ENCODE data around the gene ZNF557.
"Not testable (repeated sequence)": the region's sequence is repeated elsewhere in the genome, so short reads cannot be mapped to it uniquely, and the experiment has no call there.

ZNF557 gene

GRCh38 chr19:7069042-7069903 lies at the start of gene ZNF557:
TSS of gene ZNF557 (plus strand) at chr19:7069703. CDS start at chr19:7075075, 5,372 bp downstream.
- peak; percentile 94 to 96 for DNase-seq

DNA sequence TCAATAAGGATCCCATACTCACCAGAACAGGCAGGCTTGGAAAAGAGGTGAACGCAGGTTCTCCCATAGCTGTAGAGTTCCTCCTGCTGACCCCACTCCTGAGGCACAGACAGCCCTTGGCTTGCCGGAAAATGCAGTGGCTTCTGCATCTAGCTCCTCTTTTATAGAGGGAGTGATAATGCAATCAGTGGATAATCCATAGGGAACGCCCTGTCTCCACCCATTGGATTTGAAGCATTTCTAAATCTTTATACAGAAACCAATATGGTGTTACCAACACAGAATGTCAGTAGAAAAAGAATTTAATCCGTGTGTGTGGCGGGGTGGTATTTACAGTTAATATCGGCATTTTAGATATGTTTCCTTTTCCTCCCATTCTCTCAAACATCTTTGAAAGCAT lies 48.2 kb upstream of the ZNF557 start, which contains the start of gene MBD3L2B:
MBD3L2B (minus strand) TSS at position 101 of the 400 bp plus-strand sequence; CDS start at position 67, 34 bp downstream.
- not testable (repeated sequence) for DNase-seq

- DNase-seq: not testable (repeated sequence)
Observed at GRCh38 chr19:7028790-7029189, 40.7 kb upstream of the ZNF557 start.

- DNase-seq: not testable (repeated sequence)
Observed at GRCh38 chr19:7030278-7030677, 39.2 kb upstream of the ZNF557 start, which contains the start of gene MBD3L5. TSS of gene MBD3L5 (plus strand) at chr19:7030578. CDS start at chr19:7030612, 34 bp downstream.

GRCh38 chr19:7040079-7040478 lies 29.4 kb upstream of the ZNF557 start, which contains the start of gene MBD3L4:
TSS of gene MBD3L4 (minus strand) at chr19:7040179. CDS start at chr19:7040144, 35 bp downstream.
- not testable (repeated sequence) for DNase-seq

DNA sequence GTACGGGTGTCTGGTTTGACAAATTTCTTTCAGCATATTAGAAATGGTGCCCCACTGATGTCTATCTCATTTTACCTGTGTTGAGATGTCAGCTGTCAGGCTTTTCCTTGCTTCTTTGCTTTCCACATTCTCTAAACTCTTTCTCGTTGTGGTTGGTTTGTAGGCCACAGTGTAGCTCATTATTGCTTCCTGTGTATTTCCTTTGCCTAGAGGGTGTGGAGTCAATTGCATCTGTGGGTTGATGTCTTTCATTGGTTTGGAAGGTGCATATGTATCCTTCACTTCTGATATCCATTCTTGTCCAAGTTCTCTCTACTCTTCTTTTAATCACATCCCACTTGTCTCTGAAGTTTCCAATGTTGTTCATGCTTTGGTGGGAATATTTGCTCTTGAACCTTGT lies 27.9 kb upstream of the ZNF557 start:
- DNase-seq: not testable (repeated sequence)

GRCh38 chr19:7049021-7049420 lies 20.5 kb upstream of the ZNF557 start, which contains the start of gene MBD3L2:
TSS of gene MBD3L2 (plus strand) at chr19:7049321. CDS start at chr19:7049374, 53 bp downstream.
- not testable (repeated sequence) for DNase-seq

DNA sequence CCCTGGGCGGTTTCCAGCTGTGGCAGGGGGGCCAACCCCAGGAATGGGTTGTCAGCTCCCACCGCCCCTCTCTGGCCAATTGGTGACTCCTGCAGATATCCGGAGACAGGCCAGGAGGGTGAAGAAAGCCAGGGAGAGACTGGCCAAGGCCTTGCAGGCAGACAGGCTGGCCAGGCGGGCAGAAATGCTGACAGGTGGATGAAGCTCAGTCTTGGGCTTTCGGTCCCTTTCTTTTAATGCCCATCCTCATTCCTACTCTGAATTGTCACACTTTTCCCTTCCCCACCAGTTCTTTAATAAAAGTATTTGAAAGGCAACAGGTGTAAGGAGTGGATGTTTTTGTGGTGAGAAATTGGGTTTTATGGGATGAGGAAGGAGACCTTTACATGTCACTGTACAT lies 18.1 kb upstream of the ZNF557 start:
- DNase-seq: not testable (repeated sequence)

- not testable (repeated sequence) for DNase-seq
Observed at GRCh38 chr19:7052896-7053295, 16.6 kb upstream of the ZNF557 start.

DNA sequence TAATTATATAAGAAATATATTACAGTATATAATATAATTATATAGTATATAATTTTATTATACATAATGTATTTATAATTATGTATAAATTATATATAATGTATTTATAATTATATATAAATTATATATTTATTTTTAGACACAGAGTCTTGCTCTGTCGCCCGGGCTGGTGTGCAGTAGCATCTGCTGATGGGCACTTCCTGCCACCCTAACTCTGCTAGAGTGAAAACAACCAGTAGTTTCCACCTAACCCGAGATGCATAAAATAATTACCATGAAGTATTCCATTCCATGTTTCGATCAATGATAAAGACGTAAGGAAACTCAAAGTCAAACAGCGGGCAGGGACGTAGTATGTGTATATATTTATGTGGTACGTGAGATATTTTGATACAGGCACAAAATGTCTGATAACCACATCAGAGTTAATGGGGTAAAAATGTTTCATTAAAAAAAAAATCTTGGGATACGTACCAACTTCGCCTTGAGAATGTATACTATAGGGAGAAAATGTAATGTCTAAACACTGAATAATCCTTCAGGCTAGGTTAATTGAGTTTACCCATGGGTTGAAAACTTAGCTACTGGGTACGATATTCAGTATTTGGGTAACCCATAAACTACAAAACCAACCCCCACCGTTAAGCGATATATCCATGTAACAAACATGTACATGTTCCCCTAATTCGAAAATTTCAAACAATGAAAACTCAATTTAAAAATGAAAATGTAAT lies 14.7 kb upstream of the ZNF557 start:
- not testable (repeated sequence) for DNase-seq

DNA sequence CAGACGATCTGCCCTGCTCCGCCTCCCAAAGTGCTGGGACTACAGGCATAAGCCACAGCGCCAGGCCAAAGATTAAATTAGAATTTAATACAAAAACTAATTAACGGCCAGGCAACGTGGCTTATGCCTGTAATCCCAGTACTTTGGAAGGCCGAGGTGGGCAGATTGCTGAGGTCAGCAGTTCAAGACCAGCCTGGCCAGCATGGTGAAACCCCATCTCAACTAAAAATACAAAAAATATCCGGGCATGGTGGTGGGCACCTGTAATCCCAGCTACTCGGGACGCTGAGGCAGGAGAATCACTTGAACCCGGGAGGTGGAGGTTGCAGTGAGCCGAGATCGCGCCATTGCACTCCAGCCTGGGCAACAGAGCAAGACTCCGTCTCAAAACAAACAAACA lies 13.8 kb upstream of the ZNF557 start:
- DNase-seq: not testable (repeated sequence)

DNA sequence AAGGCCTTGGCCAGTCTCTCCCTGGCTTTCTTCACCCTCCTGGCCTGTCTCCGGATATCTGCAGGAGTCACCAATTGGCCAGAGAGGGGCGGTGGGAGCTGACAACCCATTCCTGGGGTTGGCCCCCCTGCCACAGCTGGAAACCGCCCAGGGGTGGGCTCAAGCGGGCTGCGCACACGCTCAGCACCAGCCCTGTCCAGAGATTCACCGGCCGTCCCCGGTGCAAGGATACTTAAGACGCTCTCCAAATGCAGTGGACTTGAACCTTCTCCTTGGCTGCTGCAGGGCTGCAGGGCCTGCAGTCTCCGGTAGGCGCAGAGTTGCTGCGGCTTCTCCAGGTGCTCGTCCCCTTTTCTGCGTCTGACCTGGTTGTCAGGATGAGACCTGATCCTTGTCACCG lies 13.1 kb upstream of the ZNF557 start:
- not testable (repeated sequence) for DNase-seq

DNA sequence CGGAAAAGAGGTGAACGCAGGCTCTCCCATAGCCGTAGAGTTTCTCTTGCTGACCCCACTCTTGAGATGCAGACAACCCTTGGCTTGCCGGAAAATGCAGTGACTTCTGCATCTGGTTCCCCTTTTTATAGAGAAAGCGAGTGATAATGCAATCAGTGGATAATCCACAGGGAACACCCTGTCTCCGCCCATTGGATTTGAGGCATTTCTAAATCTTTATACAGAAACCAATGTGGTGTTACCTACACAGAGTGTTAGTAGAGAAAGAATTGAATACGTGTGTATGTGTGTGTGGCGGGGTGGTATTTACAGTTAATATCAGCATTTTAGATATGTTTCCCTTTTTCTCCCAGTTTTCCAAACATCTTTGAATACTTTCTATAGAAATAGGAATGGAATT lies 10.9 kb upstream of the ZNF557 start, which contains the start of gene MBD3L3:
MBD3L3 (minus strand) TSS at position 101 of the 400 bp plus-strand sequence; CDS start at position 30, 71 bp downstream.
- DNase-seq: not testable (repeated sequence)

GRCh38 chr19:7059977-7060376 lies 9.5 kb upstream of the ZNF557 start:
- DNase-seq: not testable (repeated sequence)

- no peak for DNase-seq
Observed at GRCh38 chr19:7063339-7063738, 6.2 kb upstream of the ZNF557 start.

DNA sequence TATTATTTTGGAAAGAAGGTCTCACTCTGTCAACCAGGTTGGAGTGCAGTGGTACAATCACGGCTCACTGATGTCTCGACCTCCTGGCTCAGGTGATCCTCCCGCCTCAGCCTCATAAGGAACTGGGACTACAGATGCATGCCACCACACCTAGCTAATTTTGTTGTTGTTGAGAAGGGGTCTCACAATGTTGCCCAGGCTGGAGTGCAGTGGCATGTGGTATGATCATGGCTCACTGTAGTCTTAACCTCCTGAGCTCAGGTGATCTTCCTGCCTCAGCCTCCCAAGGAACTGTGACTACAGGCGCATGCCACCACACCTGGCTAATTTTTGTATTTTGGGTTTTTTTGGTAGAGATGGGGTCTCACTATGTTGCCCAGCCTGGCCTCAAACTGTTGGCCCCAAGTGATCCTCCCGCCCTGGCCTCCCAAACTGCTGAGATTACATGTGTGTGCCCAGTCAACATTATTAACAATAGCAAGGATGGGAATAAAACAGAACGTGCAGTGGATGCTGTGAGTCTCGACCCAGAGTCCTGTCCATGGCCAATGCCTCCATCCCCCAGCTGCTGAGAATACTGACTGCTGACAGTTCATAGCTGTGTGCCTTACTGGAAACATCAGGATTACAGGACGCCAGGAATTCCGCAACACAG lies 5.6 kb upstream of the ZNF557 start:
- DNase-seq: no peak

GRCh38 chr19:7067122-7067521 lies 2.4 kb upstream of the ZNF557 start:
- not testable (repeated sequence) for DNase-seq

DNA sequence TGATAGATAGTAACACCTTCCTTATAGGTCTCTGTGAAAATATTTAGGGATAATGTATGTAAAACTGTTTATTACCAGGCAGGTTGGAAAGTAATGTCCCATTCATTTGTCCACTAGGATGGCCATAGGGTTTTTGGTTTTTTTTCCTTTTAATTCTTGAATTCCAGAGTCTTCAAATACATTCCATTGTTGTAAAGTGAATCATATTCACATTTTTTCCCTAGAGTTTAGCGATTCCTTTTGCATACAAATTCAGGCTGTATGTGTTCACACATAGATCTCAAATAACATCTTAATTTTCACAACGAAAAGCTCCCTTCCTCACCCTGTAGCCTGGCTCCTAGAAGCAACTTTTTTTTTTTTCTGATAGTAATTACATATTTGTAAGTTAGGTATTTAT lies 1.8 kb upstream of the ZNF557 start:
- no peak for DNase-seq

DNA sequence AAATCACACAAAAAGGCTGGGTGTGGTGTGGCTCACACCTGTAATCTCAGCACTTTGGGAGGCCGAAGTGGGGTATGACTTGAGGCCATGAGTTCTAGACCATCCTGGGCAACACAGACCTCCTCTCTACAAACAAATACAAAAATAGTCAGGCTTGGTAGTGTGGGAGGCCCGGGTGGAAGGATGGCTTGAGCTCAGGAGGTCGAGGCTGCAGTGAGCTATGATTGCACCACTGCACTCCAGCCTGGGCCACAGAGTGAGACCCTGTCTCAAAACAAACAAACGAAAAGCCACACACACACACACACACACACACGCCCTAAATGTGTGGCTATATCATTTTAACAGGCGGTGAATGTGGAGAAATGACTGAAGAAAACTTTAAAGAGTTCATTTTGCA lies 904 bp upstream of the ZNF557 start:
- DNase-seq: no peak

GRCh38 chr19:7069904-7070226 lies 362 bp downstream of the ZNF557 start:
- no peak for DNase-seq

DNA sequence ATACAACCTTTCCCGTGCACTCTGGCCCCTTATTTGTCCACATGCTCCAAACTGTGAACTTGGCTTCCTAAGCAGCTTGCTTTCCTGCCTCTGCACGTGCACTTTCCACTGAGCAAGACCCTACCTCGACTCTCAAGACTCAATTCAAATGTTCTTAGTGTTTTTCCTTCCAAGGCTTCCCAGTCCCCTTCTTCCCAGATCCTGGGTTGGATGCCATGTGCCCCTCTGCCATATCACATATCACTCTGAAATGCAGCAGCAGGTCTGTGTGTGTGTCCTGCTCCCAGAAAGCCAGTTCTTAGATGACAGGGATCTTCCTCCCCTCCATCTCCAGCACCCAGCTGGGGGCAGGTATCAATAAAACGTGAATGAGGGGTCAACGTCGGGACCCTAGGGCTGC lies 3.0 kb downstream of the ZNF557 start:
- no peak for DNase-seq

DNA sequence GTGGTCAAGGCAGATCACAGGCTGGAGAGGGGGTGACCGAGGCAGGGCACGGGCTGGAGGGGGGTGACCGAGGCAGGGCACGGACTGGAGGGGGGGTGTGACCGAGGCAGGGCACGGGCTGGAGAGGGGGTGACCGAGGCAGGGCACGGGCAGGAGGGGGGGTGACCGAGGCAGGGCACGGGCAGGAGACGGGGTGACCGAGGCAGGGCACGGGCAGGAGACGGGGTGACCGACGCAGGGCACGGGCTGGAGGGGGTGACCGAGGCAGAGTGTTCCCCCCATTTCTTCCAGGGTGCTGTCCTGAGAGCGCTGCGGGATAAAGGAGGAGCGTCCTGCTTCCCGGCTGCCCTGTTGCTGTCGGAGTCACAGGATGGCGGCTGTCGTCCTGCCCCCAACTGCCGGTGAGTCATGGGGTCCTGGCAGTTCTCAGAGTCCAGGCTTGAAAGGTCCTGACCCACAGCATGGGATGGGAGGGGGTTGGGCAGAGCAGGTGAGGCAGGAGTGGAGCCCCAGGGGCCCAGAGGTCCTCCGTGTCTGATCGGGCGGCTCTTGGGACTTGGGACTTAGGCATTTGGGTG lies 5.3 kb downstream of the ZNF557 start:
- DNase-seq: no peak

Measured in NCI-H2081 (cell line).